Activated CD4-positive, alpha-beta T cell treated with anti-CD3 and anti-CD28 coated beads, Interleukin-2, Interleukin-6, amounts not matched to agents 100 ng/mL and 50 ng/mL, durations not matched to agents 16 hours and 8 hours (primary cell): ENCODE data around the gene KMT5B.
"Not testable (repeated sequence)": the region's sequence is repeated elsewhere in the genome, so short reads cannot be mapped to it uniquely, and the experiment has no call there.

Experiments used
- DNase-seq: peaks from one replicate; pipeline ENCODE4 v3.0.0-alpha.2; 2020

Gene KMT5B

DNA sequence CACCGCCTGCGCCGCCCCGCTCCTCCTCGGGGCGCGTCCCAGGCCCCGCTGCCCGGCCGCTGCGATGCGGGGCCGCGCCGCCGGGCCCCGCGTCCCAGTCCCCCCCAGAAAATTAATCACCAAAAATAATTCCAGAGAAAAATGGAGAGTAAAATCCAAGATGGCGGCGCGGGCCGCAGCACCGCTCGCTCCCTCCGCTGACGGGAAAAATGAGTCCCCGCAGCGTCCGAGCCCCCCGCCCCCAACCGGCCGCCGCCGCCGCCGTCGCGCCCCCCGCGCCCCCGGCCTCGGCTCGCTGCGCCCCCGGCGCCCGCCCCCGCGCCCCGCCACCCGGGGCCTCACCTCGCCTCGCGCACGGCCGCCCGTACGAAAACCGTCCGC, at the start of gene KMT5B:
TSS of gene KMT5B (minus strand) at position 162 of the 381 bp plus-strand sequence. CDS start 23,220 bp downstream, outside the sequence.
- peak; percentile 47 for DNase-seq

DNA sequence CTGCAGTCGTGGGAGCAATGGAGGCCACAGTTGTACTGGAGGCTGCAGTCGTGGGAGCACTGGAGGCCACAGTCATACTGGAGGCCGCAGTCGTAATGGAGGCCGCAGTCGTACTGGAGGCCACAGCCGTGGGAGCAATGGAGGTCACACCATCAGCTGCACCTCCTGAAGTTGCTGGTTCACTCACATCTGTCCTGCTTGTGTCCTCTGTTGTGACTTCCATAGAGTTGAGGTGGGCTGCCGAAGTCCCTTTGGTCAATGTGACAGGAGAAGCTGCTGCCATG, 49.4 kb upstream of the KMT5B start:
- no peak for DNase-seq

DNA sequence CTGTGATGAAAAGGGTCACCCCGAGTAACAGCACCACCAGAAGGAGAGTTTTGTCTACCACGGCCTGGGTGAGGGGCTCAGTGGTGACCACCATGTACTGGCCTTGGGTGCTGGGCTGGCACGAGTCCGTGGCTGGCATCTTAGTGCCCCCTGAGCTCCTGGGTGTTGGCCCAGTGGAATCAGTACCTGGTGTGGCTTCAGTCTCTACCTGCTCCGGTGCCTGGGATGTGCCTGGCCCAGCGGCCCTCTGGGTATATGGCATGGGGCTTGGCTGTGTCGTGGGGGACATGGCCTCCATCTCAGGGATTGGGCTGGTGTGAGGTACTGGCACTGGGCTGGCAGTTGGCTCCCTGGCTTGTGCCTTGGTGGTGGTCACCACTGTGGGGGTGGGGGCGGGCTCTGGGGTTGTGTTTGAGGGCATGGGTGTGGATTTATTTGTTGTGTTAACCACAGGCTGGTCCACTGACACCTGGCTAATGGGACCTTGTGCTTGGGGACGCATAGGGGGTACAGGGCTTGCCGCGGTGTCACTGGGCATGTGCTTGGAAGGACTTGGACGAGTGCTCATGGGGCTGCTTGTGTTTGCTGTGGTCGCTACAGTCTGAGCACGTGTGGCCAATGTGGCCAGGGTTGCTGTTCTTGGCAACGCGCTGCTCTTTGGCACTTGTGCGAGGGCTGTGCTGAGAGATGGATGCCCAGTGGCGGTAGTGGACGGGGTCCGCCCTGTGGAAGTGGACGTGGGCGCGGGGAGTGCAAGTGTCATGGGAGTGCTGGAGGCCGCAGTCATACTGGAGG, 48.9 kb upstream of the KMT5B start:
- DNase-seq: no peak

DNA sequence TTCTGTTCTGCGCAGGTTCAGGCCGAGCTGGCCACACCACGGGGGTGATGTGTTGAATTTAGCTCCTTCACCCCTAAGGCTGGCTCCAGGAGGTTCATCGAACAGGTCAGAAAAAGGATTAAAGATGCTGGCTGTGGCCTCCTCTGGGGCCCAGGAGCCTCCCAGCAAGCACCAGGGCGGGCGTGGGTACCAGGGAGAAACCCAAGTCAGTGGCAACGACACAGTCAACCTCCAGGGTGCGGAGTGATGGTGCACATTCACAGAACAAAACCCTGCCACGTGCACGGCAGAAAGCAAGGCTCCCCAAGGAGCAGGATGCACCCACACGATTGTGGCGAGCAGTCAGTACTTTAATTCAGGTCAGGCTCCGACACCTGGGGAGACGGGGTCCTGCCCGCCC, 47.9 kb upstream of the KMT5B start:
- no peak for DNase-seq

DNA sequence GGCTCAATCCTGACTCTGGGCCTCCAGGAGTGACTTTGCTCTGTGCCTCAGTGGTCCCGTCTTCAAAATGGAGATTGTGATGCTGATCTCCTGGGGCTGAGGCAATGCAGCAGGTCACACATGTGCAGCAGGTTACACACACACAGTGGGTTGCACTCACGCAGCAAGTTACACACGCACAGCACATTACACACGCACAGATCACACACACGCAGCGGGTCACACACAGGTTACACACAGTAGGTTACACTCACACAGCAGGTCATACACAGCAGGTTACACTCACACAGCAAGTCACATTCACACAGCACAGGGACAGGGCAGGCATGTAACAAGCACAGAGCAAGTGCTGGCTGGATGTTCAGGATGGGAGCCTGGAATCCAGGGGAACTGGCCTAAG, 47.4 kb upstream of the KMT5B start:
- DNase-seq: no peak

DNA sequence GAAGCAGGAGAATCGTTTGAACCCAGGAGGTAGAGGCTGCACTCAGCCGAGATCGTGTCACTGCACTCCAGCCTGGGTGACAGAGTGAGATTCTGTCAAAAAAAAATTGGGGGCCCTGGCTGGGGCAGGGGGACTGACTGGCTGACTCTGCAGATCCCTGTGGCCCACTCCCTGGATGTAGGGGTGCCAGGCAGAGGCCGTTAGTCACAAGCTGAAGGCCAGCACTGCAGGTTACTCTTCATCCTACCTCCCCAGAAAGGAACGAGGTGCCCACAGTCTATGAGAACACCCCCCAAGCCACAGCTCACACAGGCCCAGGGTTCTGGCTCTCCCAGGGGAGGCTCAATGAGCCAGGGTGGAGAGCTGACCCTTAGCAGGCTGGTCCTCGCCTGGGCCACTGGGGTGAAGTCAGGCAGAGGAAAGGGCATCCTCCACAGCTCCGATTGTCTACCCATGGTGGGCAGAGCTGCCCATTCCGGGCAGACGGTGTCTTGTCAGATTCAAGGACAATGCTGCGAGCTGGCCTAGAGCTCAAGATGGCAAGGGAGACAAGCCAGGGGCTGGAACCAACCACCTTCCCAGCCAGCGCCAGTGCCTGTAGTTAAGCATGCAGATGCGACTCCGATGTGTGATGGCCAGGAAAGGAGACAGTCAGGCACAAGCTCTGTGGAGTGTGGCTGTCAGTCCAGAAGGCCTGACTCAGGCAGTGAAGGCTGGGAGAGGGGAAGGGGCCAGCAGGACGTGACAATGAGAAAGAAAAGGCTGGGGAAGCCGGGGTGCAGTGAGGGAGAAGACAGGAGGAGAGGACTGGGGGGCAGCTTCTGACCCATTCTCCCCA, 46.2 kb upstream of the KMT5B start:
- no peak for DNase-seq

DNA sequence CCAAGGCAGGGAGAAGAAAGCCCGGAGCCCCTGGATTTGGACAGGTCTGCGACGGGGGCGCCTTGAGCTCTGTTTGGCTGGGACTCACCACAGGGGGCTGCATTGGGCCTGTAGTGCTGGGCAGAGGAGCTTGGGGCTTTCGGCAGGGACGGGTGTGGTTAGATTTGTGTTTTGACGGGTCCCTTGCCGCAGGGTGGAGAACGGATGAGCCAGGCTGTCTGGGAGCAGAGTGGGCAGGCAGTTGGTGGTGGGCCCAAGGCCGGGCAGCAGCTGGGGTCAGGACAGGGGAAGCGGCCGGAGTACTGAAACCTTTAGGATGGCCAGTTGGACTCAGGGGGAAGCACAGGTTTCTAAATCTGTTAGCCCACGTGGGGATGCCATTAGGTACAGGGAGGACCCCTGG, 45.3 kb upstream of the KMT5B start:
- DNase-seq: no peak

DNA sequence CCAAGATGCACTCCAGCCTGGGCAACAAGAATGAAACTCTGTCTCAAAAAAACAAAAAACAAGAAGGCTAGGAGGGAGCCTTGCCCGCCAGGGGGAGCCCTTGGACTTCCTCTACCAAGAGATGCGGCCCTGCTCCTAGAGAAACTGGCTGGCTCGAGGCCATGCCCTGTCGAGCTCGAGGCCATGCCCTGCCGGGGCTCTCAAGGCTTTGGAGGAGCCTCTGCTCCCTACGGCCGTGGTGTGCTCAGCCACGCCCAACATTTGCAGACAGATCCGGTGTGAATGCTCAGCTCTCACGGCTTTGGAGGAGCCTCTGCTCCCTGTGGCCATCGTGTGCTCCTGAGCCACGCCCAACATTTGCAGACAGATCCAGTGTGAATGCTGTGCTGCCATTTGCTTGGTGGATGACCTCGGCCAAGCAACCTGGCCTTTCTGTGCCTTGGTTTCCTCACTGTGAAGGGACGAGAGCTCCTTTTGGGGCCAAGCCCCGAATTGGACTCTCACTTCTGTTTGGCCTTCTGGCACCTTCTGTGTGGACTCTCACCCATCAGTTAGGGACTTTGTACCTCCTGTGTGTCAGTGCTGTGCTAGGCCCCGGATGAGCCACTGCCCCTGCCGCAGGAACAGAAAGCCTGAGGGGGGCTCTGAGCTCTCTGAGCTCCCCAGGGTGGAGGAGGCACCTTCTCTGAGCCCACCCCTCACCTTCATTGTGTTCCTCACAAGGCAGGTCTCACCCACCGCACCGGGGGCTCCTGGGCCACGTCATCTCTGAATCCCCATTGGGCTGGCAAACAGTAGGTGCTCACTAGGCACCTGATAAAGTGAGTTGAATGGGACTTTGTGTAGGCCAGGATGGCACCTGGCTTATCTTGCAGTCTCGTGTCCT, 44.6 kb upstream of the KMT5B start:
- DNase-seq: peak; percentile 93

DNA sequence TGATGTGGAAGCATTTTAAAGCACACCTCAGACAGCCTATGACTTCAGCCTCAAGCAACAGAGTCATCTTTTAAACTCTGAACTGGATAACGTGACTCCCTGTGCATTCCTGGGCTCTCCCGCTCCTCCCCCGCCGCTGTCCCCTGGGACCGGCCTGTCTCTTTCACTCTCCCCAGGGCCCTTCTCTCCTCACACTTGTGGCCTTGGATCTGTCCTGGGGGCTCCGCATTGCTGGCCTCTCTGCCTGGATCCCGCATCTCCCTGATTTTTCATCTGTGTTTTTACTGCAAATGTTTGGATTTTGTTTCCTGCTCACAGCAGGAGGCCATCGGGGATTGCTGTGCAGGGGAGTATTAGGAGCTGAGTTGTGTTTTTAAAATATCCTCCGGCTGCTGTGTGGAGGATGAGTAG, 43.2 kb upstream of the KMT5B start:
- DNase-seq: no peak

DNA sequence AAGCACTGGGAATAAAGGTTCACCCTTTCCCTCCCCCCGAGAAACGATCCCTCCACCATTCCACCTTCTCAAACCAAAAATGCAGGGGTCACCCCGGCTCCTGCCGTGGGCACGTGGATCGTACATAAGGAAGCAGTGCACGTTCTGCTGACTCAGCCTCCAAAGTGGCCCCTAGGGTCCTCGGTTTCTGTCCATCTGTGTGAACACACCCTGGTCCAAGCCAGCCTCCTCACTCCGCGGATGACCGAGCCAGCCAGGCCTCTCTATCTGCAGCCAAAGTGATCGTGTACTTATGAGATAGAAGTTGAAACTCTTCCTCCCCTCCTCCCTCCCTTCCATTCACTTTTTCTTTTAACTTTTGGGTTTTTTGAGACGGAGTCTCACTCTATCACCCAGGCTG, 42.4 kb upstream of the KMT5B start:
- DNase-seq: no peak

DNA sequence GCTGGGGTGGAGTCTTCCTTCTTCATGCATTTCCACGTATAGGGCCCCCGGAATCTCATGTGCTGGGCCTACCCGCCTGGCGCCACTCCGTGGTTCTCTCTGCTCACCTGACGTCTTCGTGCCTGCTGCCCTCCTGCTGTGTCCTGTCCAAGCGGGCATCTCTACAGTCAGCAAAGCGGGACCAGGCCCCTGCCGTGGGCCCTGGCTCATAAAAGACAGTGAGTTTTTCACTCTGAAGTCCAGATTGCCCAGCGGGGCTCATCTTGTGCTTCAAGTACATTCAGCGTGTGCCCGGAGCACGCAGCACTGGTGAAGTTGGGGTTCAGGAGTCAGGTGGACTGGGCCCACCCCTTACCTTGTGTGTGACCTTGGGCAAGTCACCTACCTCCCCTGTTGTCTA, 41.3 kb upstream of the KMT5B start:
- DNase-seq: no peak

DNA sequence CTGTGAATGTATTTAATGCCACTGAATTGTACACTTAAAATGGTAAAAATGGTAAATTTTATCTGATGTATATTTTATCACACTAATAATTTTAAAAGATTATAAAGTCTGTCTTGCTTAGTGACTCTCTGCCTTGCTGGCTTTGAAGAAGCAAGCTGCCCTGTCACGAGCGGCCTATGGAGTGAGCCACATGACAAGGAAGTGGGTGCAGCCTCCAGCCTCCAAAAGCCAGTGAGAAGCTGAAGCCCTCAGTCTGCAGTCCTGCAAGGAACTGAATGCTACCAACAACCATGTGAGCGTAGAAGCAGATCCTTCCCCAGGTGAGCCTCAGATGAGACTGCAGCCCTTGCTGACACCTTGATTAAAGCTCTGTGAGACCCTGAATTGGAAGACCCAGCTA, 38.7 kb upstream of the KMT5B start:
- DNase-seq: no peak

DNA sequence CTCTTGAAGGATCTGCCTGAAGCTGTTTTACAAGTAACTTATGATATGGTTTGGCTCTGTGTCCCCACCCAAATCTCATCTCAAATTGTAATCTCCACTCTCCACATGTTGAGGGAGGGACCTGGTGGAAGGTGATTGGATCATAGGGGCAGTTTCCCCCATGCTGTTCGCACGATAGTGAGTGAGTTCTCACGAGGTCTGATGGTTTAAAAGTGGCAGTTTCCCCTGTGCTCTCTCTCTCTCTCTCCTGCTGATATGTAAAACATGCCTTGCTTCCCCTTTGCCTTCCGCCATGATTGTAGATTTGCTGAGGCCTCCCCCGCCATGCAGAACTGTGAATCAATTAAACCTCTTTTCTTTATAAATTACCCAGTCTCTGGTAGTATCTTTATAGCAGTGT, 31.8 kb upstream of the KMT5B start:
- DNase-seq: not testable (repeated sequence)

DNA sequence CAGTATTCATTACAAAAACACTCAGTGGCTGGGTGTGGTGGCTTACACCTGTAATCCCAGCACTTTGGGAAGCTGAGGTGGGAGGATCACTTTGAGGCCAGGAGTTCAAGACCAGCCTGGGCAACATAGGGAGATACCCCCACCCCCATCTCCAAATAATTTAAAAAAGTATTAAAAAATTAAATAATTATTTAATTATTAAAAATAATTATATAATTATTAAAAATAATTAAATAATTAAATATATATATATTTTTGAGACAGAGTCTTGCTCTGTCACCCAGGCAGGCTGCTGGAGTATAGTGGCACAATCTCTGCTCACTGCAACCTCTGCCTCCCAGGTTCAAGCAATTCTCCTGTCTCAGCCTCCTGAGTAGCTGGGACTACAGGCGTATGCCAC, 30.8 kb upstream of the KMT5B start:
- not testable (repeated sequence) for DNase-seq

DNA sequence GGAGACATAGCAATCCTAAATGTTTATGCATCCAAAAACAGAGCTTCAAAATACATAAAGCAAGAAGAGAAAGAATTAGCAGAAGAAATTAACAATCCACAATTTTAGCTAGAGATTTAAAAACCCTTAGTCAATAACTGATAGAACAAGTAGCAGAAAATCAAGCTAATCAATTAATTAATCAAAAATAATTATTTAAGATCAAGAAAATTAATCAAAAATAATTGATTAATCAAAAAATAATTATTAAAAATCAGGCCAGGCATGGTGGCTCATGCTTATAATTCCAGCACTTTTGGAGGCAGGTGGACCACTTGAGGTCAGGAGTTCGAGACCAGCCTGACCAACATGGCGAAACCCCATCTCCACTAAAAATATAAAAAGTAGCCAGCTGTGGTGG, 29.5 kb upstream of the KMT5B start:
- DNase-seq: no peak

DNA sequence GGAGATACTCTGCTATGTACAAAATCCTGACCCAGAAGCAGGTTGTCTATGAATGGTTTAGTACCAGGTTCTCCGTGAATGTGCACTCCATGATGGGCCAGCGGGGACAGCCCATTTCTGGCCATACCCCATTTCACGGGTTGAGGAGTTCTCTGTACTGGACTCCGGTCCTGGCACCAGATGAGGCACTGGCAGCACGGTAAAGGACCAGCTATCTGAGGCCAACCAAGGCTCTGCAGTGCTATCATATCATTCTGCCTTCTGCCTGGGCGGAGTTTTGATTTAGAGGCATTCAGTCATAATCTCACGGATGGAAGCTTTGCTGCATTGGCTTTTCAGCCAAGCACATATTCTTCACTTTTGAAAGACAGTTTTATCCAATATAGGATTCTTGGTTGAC, 18.5 kb upstream of the KMT5B start:
- DNase-seq: no peak

DNA sequence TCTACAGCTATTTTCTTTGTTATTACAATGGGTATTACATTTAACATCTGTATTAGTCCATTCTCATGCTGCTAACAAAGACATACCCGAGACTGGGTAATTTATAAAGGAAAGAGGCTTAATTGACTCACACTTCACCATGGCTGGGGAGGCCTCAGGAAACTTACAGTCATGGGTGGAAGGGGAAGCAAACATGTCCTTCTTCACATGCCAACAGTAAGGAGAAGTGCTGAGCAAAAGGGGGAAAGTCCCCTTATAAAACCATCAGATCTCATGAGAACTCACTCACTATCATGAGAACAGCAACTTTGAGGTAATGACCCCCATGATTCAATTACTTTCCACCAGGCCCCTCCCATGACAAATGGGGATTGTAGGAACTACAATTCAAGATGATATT, 16.5 kb upstream of the KMT5B start:
- no peak for DNase-seq

DNA sequence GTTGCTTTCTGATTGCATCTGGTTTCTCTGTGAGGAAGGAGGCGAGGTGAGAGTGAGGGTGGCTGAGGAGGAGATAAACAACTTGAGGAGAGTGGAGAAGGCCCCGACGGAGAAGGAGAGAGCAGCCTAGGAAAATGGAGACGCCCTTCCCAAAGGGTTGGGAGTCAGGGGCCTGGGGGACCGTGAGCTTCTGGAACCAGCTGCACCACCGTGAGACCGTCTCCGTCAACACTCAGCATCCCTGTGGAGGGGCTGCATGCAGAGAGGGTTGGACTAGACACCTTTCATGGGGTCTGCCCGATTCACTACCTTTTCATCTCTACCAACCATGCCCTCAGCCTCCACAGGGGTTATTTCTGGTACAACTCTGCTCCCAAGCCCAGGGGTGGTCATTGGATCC, 13.3 kb upstream of the KMT5B start:
- DNase-seq: no peak

DNA sequence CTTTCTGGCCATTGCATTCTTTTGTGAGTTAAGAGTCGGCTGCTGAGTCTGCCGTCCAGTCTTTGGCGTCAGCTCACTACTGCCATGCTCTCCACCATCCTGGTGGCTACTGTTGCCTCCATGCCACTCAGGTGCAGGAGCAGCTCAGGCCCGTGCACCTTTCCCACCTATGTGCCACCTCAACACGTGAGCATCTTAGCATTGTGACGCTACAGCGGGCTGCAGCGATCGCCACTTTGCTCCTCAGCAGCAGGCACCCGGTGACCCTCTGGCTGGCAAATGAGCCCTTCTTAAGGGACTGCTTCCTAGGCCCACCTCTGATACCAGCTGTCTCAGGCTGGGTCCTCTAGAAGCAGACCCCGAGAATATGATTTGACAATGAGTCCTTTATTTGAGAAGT, 11.5 kb upstream of the KMT5B start:
- DNase-seq: no peak

DNA sequence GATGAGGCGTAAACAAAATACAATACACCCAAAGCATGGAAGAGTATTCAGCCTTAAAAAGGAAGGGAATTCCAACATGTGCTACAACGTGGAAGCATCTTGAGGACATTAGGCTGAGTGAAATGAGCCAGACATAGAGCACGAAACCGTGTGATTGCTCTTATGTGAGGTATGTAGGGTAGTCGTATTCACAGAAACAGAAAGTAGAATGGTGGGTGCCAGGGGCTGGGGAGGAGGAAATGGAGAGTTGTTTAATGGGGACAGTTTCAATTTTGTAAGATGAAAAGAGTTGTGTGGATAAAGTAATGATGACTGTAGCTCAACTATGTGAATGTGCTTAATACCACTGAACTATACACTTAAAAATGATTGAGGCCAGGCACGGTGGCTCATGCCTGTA, 10.2 kb upstream of the KMT5B start:
- no peak for DNase-seq

DNA sequence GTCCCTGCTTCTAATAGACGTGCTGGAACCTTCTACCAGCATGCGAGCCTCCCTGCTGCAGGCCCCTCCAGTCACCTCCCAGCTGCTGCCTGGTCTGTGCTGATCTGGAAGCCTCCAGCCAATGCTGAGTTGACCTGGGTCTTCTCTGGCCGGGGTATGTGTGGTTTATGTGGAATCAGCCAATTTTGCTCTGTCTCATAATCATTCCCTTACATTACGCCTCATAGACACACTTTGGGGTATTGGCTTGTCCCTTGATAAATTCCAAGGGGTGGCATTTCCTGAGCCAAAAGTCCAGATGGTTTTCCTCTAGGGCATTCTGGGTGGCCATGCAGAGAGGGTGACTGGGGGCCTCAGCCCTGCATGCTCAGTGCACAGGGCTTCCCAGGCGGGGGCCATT, 8.3 kb upstream of the KMT5B start:
- DNase-seq: no peak

DNA sequence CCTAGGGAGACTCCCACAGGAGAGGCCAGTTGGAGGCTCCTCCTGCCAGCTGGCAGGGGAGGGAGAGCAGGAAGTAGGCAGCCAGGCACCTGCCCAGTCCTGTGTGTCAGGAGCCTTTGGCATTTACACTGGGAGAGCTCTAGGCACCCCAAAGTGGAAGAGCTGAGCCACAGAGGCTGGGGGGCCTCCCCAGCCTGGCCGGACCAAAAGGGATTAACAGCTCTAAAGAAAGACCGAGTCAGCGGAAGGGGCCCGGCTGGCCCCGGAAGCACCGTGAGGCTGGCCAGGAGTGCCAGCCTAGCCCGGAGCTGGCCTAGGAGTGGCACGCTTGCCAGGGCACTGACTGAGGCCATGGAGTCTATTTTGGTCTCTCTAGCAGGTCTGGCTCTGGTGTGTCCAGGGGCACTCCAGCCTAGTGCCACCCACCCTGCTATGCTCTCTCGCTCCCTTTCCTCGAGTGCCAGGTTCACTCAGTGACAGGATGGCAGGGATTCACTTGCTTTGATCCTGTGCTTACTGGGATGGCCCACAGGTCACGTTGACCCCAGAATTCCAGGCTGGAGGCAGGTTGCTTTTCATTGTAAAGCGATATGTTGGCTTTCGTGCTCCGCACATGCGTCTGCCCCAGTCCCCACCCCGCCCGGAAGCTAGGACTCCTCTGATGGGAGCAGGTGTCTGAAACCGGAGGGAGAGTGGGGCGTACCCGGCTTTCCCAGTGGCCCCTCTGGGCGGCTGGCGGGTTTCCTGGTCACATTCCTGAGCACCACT, 3.3 kb upstream of the KMT5B start:
- DNase-seq: no peak
